T47D (cell line): ENCODE results near the gene PPP1R3A.
A peak's percentile ranks its signal among the peaks of the same experiment; 100 is the strongest.

Source experiments
- DNase-seq, 2 experiments: peaks; one replicate each; pipeline versions ENCODE4 v3.0.0 to v3.0.0-alpha.2; 2011 to 2012; ENCODE audit warnings: low read depth in 1 of 2, low spot score in 1 of 2
- JUND ChIP-seq: IDR thresholded peaks from 2 replicates; pipeline ENCODE4 v1.6.1; 2012; ENCODE audit warnings: low read depth
- in situ Hi-C: cut with HindIII; loops from 2 replicates; pipeline ENCODE4 v1.10.0; 2016; ENCODE audit warnings: low sequenced_read_pairs, low pct_unique_long_range_greater_than_20kb

Gene PPP1R3A

DNA sequence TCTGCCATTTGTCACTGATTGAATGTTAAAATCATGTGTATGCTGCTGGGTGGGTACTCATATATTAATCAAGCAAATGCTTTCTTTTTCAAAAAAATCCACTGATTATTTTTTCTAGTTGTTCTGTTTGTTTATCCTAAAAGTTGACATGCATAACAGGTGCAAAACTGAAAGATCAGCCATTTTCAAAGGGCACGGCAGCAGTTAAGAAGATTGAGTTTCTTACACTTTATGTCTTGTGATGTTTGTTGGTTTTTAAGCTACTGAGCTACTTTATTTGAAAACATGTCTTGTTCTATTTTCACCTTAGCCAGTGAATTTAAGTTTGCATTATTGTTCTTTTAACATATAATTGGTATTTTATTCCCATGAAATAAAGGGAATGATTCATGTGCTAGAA is 45.8 kb downstream of the PPP1R3A start:
- DNase-seq = no peak
- in situ Hi-C loops = no loop called here
- TF ChIP-seq JUND = no peak

DNA sequence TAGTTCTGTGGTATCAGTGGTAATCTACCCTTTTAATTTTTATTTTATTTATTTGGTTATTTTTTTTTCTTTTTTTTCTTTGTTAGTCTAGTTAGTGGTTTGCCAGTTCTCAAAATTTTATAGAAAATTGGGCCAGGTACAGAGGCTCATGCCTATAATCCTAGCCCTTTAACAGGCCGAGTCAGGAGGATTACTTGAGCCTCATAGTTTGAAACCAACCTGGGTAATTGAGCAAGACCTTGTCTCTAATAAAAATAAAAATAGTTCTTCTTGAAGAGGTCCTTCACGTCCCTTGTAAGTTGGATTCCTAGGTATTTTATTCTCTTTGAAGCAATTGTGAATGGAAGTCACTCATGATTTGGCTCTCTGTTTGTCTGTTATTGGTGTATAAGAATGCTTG is 51.5 kb downstream of the PPP1R3A start:
- no peak for TF ChIP-seq JUND
- in situ Hi-C loops = no loop called here
- DNase-seq = no peak

DNA sequence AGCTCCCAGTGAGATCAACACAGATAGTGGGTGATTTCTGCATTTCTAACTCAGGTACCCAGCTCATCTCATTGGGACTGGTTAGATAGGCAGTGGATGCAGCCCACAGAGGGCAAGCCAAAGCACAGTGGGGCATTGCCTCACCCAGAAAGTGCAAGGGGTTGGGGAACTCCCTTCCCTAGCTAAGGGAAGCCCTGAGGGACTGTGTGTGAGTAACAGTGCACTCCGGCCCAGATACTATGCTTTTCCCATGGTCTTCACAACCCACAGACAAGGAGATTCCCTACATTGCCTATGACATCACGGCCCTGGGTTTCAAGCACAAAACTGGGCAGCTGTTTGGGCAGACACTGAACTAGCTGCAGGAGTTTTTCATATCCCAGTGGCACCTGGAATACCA is 62.8 kb downstream of the PPP1R3A start:
- in situ Hi-C loops = no loop called here
- no peak for DNase-seq
- no peak for TF ChIP-seq JUND

- TF ChIP-seq JUND = no peak
- no peak for DNase-seq
- in situ Hi-C loops = no loop called here
These were observed 77.9 kb downstream of the PPP1R3A start for GRCh38 chr7:113840954-113841353.

- TF ChIP-seq JUND = no peak
- no peak for DNase-seq
- in situ Hi-C loops = no loop called here
These were observed 83.4 kb downstream of the PPP1R3A start for GRCh38 chr7:113835367-113835766.

DNA sequence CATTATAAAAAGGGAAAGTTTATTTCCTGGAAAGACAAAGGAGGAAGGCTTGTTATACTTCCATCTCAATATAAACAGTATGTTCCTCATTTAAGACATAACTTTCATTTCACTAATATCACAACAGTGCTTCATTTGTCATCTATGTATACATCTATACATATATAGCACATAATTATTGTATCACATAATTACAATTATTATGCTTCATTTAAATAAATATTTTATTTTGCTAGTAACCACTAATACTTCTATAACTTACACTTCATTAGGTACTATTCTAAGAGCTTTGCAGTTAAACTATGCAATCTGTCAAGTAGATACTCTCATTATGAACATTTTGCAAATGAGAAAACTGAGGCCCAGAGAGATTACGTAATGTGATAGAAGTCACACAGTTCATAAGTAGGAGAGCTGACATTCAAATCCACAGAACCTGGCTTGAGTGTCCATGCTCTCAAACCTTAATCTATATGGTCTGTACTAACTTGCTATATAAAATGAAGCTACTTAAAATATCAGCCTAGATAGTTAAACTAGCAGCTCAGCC is 86.5 kb downstream of the PPP1R3A start:
- TF ChIP-seq JUND = no peak
- in situ Hi-C loops = no loop called here
- DNase-seq = no peak

GRCh38 chr7:113831556-113831955 is 87.3 kb downstream of the PPP1R3A start:
- DNase-seq = peak in 1 of 2 experiments; percentile 22
- in situ Hi-C loops = no loop called here
- no peak for TF ChIP-seq JUND

- no peak for DNase-seq
- in situ Hi-C loops = no loop called here
- no peak for TF ChIP-seq JUND
These were observed 90.2 kb downstream of the PPP1R3A start for GRCh38 chr7:113828581-113828980.
